Small intestine (tissue), 7 donors: ENCODE data around the gene ARHGAP42. TPM values are rescaled to one million over a fixed set of nuclear protein-coding genes. Genes with fewer than 3 reads are reported as not detected.

Experiments used
- DNase-seq, 2 donors: peaks; one replicate each; pipeline versions ENCODE4 v3.0.0 to v3.0.0-alpha.2; 2013
- FAIRE-seq: peaks from 2 replicates; lab custom pipeline; 2012; peaks lifted over from hg19 to GRCh38; lab: Jason Lieb, UNC
- H3K27ac ChIP-seq, 3 donors: one replicate each; pipeline ENCODE4 v1.5.1; 2013; ENCODE audit warnings: low read length in 2 of 3, mild to moderate bottlenecking in 2 of 3, control low read depth in 1 of 3, inconsistent platforms in 1 of 3, low read depth in 1 of 3, moderate library complexity in 1 of 3
- H3K27me3 ChIP-seq, 3 donors: one replicate each; pipeline ENCODE4 v1.6.1; 2013; ENCODE audit warnings: low read length in 3 of 3, inconsistent platforms in 1 of 3; ENCODE audit not compliant: control insufficient read depth in 3 of 3, insufficient read depth in 3 of 3
- H3K36me3 ChIP-seq, 3 donors: one replicate each; pipeline ENCODE4 v1.6.1; 2013; ENCODE audit warnings: low read length in 3 of 3, inconsistent platforms in 1 of 3, low read depth in 1 of 3, mild to moderate bottlenecking in 1 of 3, moderate library complexity in 1 of 3; ENCODE audit not compliant: control insufficient read depth in 3 of 3, insufficient read depth in 2 of 3
- H3K4me1 ChIP-seq, 3 donors: one replicate each; pipeline ENCODE4 v1.6.1; 2013; ENCODE audit warnings: low read length in 2 of 3, inconsistent platforms in 1 of 3, low read depth in 1 of 3, mild to moderate bottlenecking in 1 of 3, moderate library complexity in 1 of 3; ENCODE audit not compliant: control insufficient read depth in 3 of 3, insufficient read depth in 2 of 3
- H3K4me3 ChIP-seq, 3 donors: one replicate each; pipeline ENCODE4 v1.5.1; 2013; ENCODE audit warnings: low read length in 3 of 3, control low read depth in 1 of 3, inconsistent platforms in 1 of 3, low read depth in 1 of 3, mild to moderate bottlenecking in 1 of 3, moderate library complexity in 1 of 3
- H3K9me3 ChIP-seq, 2 donors: one replicate each; pipeline ENCODE4 v1.6.1; 2013; ENCODE audit warnings: low read depth in 1 of 2, low read length in 1 of 2; ENCODE audit not compliant: control insufficient read depth in 2 of 2, insufficient read depth in 1 of 2
- WGBS, 3 donors: extraction: QIAGEN DNeasy Blood & Tissue Kit; methylation state at CpG; one replicate each; pipeline ENCODE4 v1.1.7; 2013; 5-methylcytosine and 5-hydroxymethylcytosine counted together
- polyA plus RNA-seq, 4 donors: library from polyadenylated mRNA; stranded (reverse) in 3 of 4; unstranded in 1 of 4; fragments of 200-250 nt in 3 of 4; fragments of 120-200 nt in 1 of 4; gene quantifications; one replicate each; pipeline versions ENCODE4 v1.2.1 to v1.2.3, GENCODE V29; 2013
- donor health status: healthy with polysubstance abuse.
- donor health status: control.
- donor health status: control.
- donor health status: Bipolar disorder and iron deficiency.
- donor health status: healthy.

ARHGAP42 gene
- polyA plus RNA-seq, 4 donors: 4.3 to 17.0 (median 14.9) TPM

DNA sequence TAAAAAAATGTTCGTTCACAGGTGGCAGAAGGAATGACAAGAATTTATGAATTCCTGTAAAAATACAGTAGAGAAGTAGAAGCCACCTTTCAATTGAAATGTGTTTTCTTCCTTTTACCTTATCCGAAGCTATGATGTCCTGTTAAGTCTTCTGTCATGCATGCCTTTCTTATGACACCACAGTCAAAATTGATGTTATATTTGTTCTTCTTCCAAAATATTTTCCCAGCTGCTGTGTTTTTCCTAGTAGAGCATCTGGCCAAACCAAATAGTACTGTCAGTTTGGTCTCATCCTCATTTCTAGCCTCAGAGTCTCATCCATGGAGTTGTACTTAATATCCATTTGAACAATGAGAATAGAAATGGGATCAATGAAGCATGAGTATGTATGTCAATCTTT is 236.5 kb downstream of the ARHGAP42 start:
- Histone ChIP-seq H3K36me3 (peaks cover 0 to 2% (median 0%) of the 10 kb centered on the region in 3 donors), H3K4me3 (no peak overlapping the region), H3K4me1 (no peaks in the 10 kb centered on the region), H3K9me3 (no peaks in the 10 kb centered on the region), H3K27ac (no peak overlapping the region), H3K27me3 (no peaks in the 10 kb centered on the region)
- no peak for FAIRE-seq
- 56 to 76% (median 73%) methylated on average over 2 of the region's 2 CpGs for WGBS, 3 donors
- DNase-seq: no peak

DNA sequence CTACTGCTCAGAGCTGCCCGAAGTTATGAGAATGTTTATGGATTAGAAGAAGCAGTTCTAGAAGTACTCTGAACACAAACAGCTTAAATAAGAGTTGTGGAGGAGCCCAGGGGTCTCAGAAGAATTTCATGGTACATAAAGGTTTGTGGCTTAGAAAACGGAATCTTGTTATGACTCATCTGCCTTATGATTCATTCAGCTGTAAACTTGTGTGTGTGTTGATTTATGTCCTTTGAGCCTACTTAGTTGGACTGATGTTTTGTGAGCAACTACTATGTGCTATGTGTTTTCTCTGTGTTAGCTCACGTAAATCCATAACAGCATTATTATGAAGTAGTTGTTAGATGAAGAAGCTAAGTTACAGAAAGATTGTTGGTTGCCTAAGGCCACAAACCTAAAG is 238.8 kb downstream of the ARHGAP42 start:
- 69 to 70% (median 70%) methylated on average over 3 of the region's 3 CpGs for WGBS, 3 donors
- no peaks in the 10 kb centered on the region for H3K9me3 ChIP-seq
- peaks cover 0 to 2% (median 0%) of the 10 kb centered on the region in 3 donors for H3K36me3 ChIP-seq
- H3K27ac ChIP-seq: no peak overlapping the region
- no peaks in the 10 kb centered on the region for H3K27me3 ChIP-seq
- DNase-seq (peak in 1 of 2 donors; percentile 26), FAIRE-seq (no peak)
- no peak overlapping the region for H3K4me3 ChIP-seq
- H3K4me1 ChIP-seq: no peaks in the 10 kb centered on the region

DNA sequence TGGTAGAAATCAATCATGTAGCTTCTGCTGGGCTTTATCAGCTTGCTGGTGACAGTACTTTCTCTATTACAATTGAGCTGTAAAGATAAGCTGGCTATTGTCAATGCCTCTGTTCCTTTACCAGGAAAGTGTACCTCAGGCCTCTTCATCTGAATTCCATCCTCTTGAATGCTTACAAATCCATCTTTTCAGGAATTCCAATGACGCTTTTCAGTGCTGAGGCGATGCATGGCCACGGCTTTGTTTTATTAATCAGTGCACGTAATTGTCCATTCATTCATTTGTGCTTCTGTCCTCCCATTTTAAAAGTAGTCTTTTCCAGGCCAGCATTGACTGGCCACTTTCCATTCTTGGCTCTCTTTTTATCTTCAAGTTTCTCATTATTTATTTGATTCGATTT is 240.5 kb downstream of the ARHGAP42 start:
- no peak for FAIRE-seq
- Histone ChIP-seq H3K27ac (no peak overlapping the region), H3K9me3 (no peaks in the 10 kb centered on the region), H3K4me3 (no peak overlapping the region), H3K27me3 (no peaks in the 10 kb centered on the region), H3K4me1 (no peaks in the 10 kb centered on the region), H3K36me3 (peaks cover 0 to 2% (median 0%) of the 10 kb centered on the region in 3 donors)
- DNase-seq: no peak
- 78 to 85% (median 80%) methylated on average over 5 of the region's 5 CpGs for WGBS, 3 donors

DNA sequence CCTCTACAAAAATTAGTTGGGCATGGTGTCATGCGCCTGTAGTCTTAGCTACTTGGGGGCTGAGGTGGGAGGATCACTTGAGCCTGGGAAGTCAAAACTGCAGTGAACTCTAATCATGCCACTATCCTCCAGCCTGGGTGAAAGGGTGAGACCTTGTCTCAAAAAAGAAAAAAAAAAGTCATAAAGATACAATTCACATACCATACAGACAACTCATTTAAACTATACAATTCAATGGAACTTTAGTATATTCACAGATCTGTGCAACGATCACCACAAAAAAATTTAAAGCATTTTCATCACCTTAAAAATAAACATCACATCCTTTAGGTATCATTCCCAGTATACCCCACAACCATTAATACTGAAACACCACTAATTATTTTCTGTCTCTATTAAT is 241.3 kb downstream of the ARHGAP42 start:
- 89 to 90% (median 90%) methylated on average over 2 of the region's 2 CpGs for WGBS, 3 donors
- Histone ChIP-seq H3K9me3 (no peaks in the 10 kb centered on the region), H3K27ac (no peak overlapping the region), H3K4me3 (no peak overlapping the region), H3K36me3 (peaks cover 0 to 2% (median 0%) of the 10 kb centered on the region in 3 donors), H3K4me1 (no peaks in the 10 kb centered on the region), H3K27me3 (no peaks in the 10 kb centered on the region)
- DNase-seq (no peak), FAIRE-seq (no peak)

DNA sequence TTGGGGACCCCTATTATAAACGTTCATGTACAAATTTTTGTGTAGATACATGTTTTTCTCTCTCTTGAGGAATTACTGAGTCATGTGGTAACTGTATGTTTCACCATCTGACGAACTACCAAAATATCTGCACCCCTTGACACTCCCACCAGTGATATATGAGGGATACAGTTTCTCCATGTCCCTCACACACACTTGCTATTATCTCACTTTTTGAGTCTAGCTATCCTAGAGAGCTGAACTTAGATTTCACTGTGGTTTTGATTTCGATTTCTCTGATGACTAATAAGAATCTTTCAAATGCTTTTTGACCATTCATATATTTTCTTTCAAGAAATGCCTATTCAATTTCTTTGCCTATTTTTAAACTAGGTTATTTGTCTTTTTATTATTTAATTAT is 242.3 kb downstream of the ARHGAP42 start:
- H3K27ac ChIP-seq: no peak overlapping the region
- H3K4me1 ChIP-seq: no peaks in the 10 kb centered on the region
- no peaks in the 10 kb centered on the region for H3K27me3 ChIP-seq
- H3K4me3 ChIP-seq: no peak overlapping the region
- FAIRE-seq: no peak
- H3K9me3 ChIP-seq: no peaks in the 10 kb centered on the region
- peaks cover 0 to under 1% (median 0%) of the 10 kb centered on the region in 3 donors for H3K36me3 ChIP-seq
- no peak for DNase-seq
- WGBS, 3 donors: 44 to 54% (median 50%) methylated on average over 3 of the region's 3 CpGs

DNA sequence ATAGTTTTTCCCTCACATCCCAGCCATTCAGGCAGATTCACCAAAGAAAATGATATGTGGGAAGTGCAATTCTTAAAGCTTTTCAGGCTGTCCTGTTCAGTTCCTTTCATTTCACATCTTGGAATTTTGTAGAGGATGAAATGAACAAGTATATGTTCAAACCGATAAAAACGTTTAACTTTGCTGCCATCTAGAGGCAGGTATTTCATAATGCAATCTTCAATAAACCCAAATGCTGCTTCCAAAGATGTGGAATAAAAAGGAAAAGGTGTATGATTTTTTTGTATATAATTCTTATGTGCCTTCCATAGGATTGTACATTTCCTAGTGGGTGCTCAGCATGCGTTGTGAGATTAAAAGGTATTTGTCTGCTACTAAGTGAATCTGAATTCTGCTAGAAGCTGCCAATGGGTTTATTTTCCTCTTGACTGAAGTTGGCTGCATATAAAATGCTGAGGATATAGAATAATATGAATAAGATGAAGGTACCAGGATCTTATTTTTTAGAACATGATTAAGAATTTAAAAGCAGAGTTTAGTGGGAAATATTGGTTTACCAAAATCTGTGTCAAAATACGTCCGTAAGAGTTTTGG is 243.2 kb downstream of the ARHGAP42 start:
- Histone ChIP-seq H3K27ac (no peak overlapping the region), H3K4me3 (no peak overlapping the region), H3K36me3 (no peaks in the 10 kb centered on the region), H3K27me3 (no peaks in the 10 kb centered on the region), H3K4me1 (no peaks in the 10 kb centered on the region), H3K9me3 (no peaks in the 10 kb centered on the region)
- WGBS, 3 donors: 38 to 41% (median 40%) methylated on average over 5 of the region's 5 CpGs
- DNase-seq (peak; percentile 62 to 69), FAIRE-seq (peak; percentile 39)

DNA sequence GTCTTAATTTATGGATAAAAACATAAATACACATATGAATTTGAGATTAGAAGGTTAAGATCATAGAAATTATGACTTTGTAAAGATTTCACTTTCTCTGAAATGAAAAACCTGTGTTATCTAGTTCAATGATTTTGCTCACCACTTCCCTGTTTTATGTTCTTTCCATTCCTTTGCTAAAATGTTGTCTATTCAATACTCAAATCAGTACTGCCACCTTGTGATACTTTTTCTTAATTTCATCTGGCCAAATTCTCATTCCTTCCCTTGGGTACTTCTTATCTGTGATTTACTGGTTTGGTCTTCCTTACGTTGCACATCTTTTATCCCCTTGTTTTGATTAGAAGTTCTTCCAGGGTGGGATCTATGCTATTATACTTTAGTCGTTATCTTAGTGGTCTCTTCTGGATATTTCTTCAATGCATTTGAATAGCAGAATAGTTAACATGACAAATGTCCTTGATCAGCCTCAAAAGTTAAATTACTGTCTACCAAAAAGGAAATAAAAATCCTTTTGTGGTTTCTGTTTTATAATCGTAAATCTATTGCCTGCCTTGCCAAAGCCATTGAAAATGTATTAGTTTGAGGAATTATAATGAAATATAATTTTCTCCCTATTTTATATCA is 245.5 kb downstream of the ARHGAP42 start:
- Histone ChIP-seq H3K9me3 (no peaks in the 10 kb centered on the region), H3K4me1 (no peaks in the 10 kb centered on the region), H3K36me3 (peaks cover 0 to 7% (median 2%) of the 10 kb centered on the region in 3 donors), H3K27ac (no peak overlapping the region), H3K4me3 (no peak overlapping the region), H3K27me3 (no peaks in the 10 kb centered on the region)
- 32 to 37% (median 34%) methylated on average over 3 of the region's 3 CpGs for WGBS, 3 donors
- DNase-seq (peak; percentile 14 to 16), FAIRE-seq (no peak)

DNA sequence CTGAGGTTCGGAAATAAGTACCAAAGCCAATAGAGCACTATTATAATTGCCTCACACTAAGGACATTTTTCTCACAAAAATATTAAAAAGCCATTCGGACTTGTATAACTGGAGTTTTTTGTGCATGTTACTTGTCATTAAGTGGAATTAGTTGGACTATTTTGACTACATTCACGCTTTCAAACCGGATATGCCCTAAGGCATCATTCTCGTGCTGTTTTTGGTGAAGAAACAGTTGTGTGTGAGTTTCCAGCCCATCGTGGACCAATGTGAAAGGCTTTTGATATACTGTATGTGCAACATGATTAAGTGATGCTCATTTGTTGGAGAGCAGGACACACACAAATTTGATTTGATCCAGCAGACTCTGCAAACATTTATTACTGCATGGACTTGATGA is 249.7 kb downstream of the ARHGAP42 start:
- Histone ChIP-seq H3K9me3 (no peaks in the 10 kb centered on the region), H3K36me3 (peaks cover 2 to 11% (median 3%) of the 10 kb centered on the region in 3 donors), H3K27me3 (no peaks in the 10 kb centered on the region), H3K4me3 (no peak overlapping the region), H3K27ac (no peak overlapping the region), H3K4me1 (no peaks in the 10 kb centered on the region)
- FAIRE-seq: no peak
- 80 to 89% (median 86%) methylated on average over 6 of the region's 6 CpGs for WGBS, 3 donors
- no peak for DNase-seq
